T-helper 2 cell treated with Interferon-gamma antibody and Interleukin-4, amounts not matched to agents 5 μg/mL and 100 μg/mL, for 36 hours (primary cell): ENCODE measurements around the gene EHMT1.

Experiments
- DNase-seq: peaks from one replicate; pipeline ENCODE4 v3.0.0; 2021; ENCODE audit warnings: low spot score
- H3K27ac Mint-ChIP-seq: one replicate; pipeline ENCODE4 v1.8.0; 2021; ENCODE audit warnings: mild to moderate bottlenecking, mixed read lengths
- H3K27me3 Mint-ChIP-seq: one replicate; pipeline ENCODE4 v1.8.0; 2021; ENCODE audit warnings: low read depth, mixed read lengths
- H3K36me3 Mint-ChIP-seq: one replicate; pipeline ENCODE4 v1.8.0; 2021; ENCODE audit warnings: low read depth, mixed read lengths
- H3K4me1 Mint-ChIP-seq: one replicate; pipeline ENCODE4 v1.8.0; 2021; ENCODE audit warnings: low read depth, mixed read lengths
- H3K4me3 Mint-ChIP-seq: one replicate; pipeline ENCODE4 v1.8.0; 2022; ENCODE audit warnings: mild to moderate bottlenecking, moderate library complexity, mixed read lengths
- H3K9me3 Mint-ChIP-seq: one replicate; pipeline ENCODE4 v1.8.0; 2021; ENCODE audit warnings: mixed read lengths

EHMT1 gene

GRCh38 chr9:137748311-137748710, 129.5 kb downstream of the EHMT1 start:
- Mint-ChIP-seq H3K36me3 (peaks cover 54% of the 10 kb centered on the region), H3K9me3 (no peaks in the 10 kb centered on the region), H3K27ac (no peak overlapping the region), H3K4me1 (peaks cover 7% of the 10 kb centered on the region), H3K27me3 (no peaks in the 10 kb centered on the region), H3K4me3 (no peak overlapping the region)
- no peak for DNase-seq

- H3K4me1 Mint-ChIP-seq: peaks cover 7% of the 10 kb centered on the region
- H3K36me3 Mint-ChIP-seq: peaks cover 53% of the 10 kb centered on the region
- H3K27me3 Mint-ChIP-seq: no peaks in the 10 kb centered on the region
- H3K9me3 Mint-ChIP-seq: peaks cover 2% of the 10 kb centered on the region
- H3K4me3 Mint-ChIP-seq: no peak overlapping the region
- no peak overlapping the region for H3K27ac Mint-ChIP-seq
- DNase-seq: no peak
Measured at GRCh38 chr9:137748741-137749140, 129.9 kb downstream of the EHMT1 start.

GRCh38 chr9:137749511-137749910, 130.7 kb downstream of the EHMT1 start:
- Mint-ChIP-seq H3K4me3 (no peak overlapping the region), H3K27me3 (no peaks in the 10 kb centered on the region), H3K36me3 (peaks cover 55% of the 10 kb centered on the region), H3K27ac (no peak overlapping the region), H3K4me1 (peaks cover 7% of the 10 kb centered on the region), H3K9me3 (peaks cover 6% of the 10 kb centered on the region)
- no peak for DNase-seq

GRCh38 chr9:137750007-137750406, 131.2 kb downstream of the EHMT1 start:
- no peak for DNase-seq
- Mint-ChIP-seq H3K27me3 (no peaks in the 10 kb centered on the region), H3K4me3 (no peak overlapping the region), H3K4me1 (peaks cover 7% of the 10 kb centered on the region), H3K9me3 (peaks cover 10% of the 10 kb centered on the region), H3K27ac (no peak overlapping the region), H3K36me3 (peaks cover 56% of the 10 kb centered on the region)

GRCh38 chr9:137750566-137750965, 131.8 kb downstream of the EHMT1 start:
- peaks cover 16% of the 10 kb centered on the region for H3K9me3 Mint-ChIP-seq
- H3K27me3 Mint-ChIP-seq: no peaks in the 10 kb centered on the region
- H3K36me3 Mint-ChIP-seq: peaks cover 60% of the 10 kb centered on the region
- no peak for DNase-seq
- no peak overlapping the region for H3K4me3 Mint-ChIP-seq
- H3K4me1 Mint-ChIP-seq: peaks cover 5% of the 10 kb centered on the region
- H3K27ac Mint-ChIP-seq: no peak overlapping the region

- H3K4me1 Mint-ChIP-seq: peaks cover 5% of the 10 kb centered on the region
- DNase-seq: no peak
- peaks cover 66% of the 10 kb centered on the region for H3K36me3 Mint-ChIP-seq
- H3K27ac Mint-ChIP-seq: no peak overlapping the region
- no peaks in the 10 kb centered on the region for H3K27me3 Mint-ChIP-seq
- no peak overlapping the region for H3K4me3 Mint-ChIP-seq
- peaks cover 21% of the 10 kb centered on the region for H3K9me3 Mint-ChIP-seq
Measured at GRCh38 chr9:137751616-137752015, 132.8 kb downstream of the EHMT1 start.

GRCh38 chr9:137752426-137752825, 133.6 kb downstream of the EHMT1 start:
- H3K9me3 Mint-ChIP-seq: peaks cover 21% of the 10 kb centered on the region
- H3K4me1 Mint-ChIP-seq: peaks cover 13% of the 10 kb centered on the region
- no peak for DNase-seq
- peaks cover 71% of the 10 kb centered on the region for H3K36me3 Mint-ChIP-seq
- no peaks in the 10 kb centered on the region for H3K27me3 Mint-ChIP-seq
- H3K27ac Mint-ChIP-seq: no peak overlapping the region
- H3K4me3 Mint-ChIP-seq: no peak overlapping the region

GRCh38 chr9:137753192-137753765, 134.5 kb downstream of the EHMT1 start:
- DNase-seq: no peak
- Mint-ChIP-seq H3K4me3 (no peak overlapping the region), H3K9me3 (peaks cover 21% of the 10 kb centered on the region), H3K4me1 (peaks cover 21% of the 10 kb centered on the region), H3K27me3 (no peaks in the 10 kb centered on the region), H3K36me3 (peaks cover 75% of the 10 kb centered on the region), H3K27ac (no peak overlapping the region)

GRCh38 chr9:137755261-137755927, 136.6 kb downstream of the EHMT1 start:
- peaks cover 24% of the 10 kb centered on the region for H3K4me1 Mint-ChIP-seq
- no peaks in the 10 kb centered on the region for H3K27me3 Mint-ChIP-seq

GRCh38 chr9:137756045-137756744, 137.4 kb downstream of the EHMT1 start:
- H3K36me3 Mint-ChIP-seq: peaks cover 83% of the 10 kb centered on the region
- peaks cover 24% of the 10 kb centered on the region for H3K4me1 Mint-ChIP-seq
- no peak overlapping the region for H3K4me3 Mint-ChIP-seq
- H3K27ac Mint-ChIP-seq: peak overlapping the region; percentile 16
- H3K9me3 Mint-ChIP-seq: peaks cover 21% of the 10 kb centered on the region
- DNase-seq: no peak
- H3K27me3 Mint-ChIP-seq: no peaks in the 10 kb centered on the region

More at GRCh38 chr9:137755261-137755927, 136.6 kb downstream of the EHMT1 start:
- Mint-ChIP-seq H3K27ac (no peak overlapping the region), H3K4me3 (no peak overlapping the region), H3K36me3 (peaks cover 87% of the 10 kb centered on the region), H3K9me3 (peaks cover 21% of the 10 kb centered on the region)
- no peak for DNase-seq

- Mint-ChIP-seq H3K9me3 (peaks cover 21% of the 10 kb centered on the region), H3K27me3 (no peaks in the 10 kb centered on the region), H3K4me3 (no peak overlapping the region), H3K27ac (peak overlapping the region; percentile 65), H3K36me3 (peaks cover 79% of the 10 kb centered on the region), H3K4me1 (peaks cover 25% of the 10 kb centered on the region)
- no peak for DNase-seq
Measured at GRCh38 chr9:137757139-137757538, 138.3 kb downstream of the EHMT1 start.

GRCh38 chr9:137757613-137758029, 138.8 kb downstream of the EHMT1 start:
- H3K27me3 Mint-ChIP-seq: no peaks in the 10 kb centered on the region
- peak overlapping the region; percentile 65 for H3K27ac Mint-ChIP-seq
- peaks cover 79% of the 10 kb centered on the region for H3K36me3 Mint-ChIP-seq
- peak; percentile 14 for DNase-seq
- H3K4me1 Mint-ChIP-seq: peaks cover 25% of the 10 kb centered on the region
- H3K9me3 Mint-ChIP-seq: peaks cover 21% of the 10 kb centered on the region
- H3K4me3 Mint-ChIP-seq: no peak overlapping the region

GRCh38 chr9:137758067-137758466, 139.3 kb downstream of the EHMT1 start:
- DNase-seq: no peak
- Mint-ChIP-seq H3K36me3 (peaks cover 75% of the 10 kb centered on the region), H3K4me1 (peaks cover 25% of the 10 kb centered on the region), H3K9me3 (peaks cover 21% of the 10 kb centered on the region), H3K27me3 (no peaks in the 10 kb centered on the region), H3K4me3 (no peak overlapping the region), H3K27ac (peak overlapping the region; percentile 20)

GRCh38 chr9:137759117-137759516, 140.3 kb downstream of the EHMT1 start:
- Mint-ChIP-seq H3K9me3 (peaks cover 16% of the 10 kb centered on the region), H3K36me3 (peaks cover 73% of the 10 kb centered on the region), H3K4me1 (peaks cover 25% of the 10 kb centered on the region), H3K27ac (peak overlapping the region; percentile 8), H3K4me3 (no peak overlapping the region), H3K27me3 (no peaks in the 10 kb centered on the region)
- DNase-seq: no peak
